ENCODE results near the gene ARRDC2.
A peak's percentile ranks its signal among the peaks of the same experiment; 100 is the strongest.
"Not testable (repeated sequence)": the region's sequence is repeated elsewhere in the genome, so short reads cannot be mapped to it uniquely, and the experiment has no call there.

The ARRDC2 gene

GRCh38 chr19:17993076-17993813 lies 14.7 kb upstream of the ARRDC2 start:
- no peak for DNase-seq

- DNase-seq = peak; percentile 58
Measured at GRCh38 chr19:17996826-17997316, 11.1 kb upstream of the ARRDC2 start.

DNA sequence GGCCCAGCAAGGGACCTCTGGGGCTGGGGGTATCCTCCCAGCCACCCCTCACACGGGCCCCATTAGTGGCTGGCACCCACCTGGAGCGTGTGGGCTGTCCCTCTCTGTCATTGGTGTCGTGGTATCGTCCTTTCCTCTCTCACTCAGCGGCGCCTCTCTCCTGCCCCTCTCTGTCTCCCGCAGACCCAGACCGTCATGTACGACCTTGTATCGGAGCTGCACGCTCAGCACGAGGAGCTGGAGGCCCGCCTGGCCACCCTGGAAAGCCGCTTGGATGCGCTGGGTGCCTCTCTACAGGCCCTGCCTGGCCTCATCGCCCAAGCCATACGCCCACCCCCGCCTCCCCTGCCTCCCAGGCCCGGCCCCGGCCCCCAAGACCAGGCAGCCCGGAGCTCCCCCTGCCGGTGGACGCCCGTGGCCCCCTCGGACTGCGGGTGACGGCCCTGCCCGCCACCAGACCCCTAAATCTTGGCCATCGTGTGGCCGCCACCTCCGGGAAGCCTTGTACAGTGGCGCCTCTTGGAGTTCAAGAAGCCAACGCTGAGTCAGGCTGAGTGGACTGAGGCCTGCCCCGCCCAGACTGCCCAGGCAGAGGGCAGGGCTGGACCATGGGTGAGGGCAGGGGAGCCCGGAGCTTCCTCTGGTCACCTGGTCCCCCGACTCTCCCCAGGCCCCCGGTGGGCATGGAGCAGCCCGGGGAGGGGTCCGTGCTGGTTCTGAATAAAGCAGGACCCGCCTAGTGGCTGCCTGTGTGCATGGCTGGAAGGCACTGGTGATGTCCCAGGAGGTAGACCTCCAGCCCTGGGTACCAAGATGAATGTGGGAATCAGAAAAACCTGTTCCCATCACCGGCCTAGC lies 9.8 kb upstream of the ARRDC2 start:
- no peak for DNase-seq

- DNase-seq = no peak
Measured at GRCh38 chr19:17998827-17999150, 9.2 kb upstream of the ARRDC2 start.

DNA sequence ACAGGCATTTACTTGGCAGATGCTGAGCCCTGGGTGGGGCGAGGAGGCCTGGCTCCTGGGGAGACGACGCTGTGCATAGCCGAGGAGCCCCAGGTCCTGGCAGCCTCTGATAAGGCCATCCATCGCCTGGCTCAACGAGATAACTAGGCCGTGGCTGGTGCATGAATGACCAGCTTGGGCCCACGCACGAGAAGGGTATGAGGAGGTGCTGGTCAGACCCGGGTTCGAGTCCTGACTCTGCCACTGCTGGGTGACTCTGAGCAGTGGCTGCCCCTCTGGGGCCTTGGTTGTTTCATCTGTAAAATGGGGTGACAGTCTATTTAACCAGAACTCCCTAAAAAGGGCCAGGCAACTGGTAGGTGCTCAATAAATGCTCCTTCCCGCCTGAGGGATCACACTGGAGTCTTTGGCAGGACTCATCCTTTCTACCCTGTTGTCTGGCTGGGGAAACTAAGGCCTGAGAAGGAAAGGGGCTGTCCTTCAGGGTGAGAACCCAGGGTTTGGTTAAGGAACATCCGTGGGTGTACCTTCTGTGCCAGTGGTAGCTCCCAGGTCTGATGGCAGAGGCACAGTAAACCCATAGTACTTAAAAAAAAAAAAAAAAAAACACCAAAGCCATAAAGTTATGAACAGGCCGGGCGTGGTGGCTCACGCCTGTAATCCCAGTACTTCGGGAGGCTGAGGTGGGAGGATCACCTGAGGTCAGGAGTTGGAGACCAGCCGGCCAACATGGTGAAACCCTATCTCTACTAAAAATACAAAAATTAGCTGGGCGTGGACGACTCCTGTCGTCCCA lies 8.1 kb upstream of the ARRDC2 start:
- DNase-seq = no peak

GRCh38 chr19:18000480-18000914 lies 7.5 kb upstream of the ARRDC2 start:
- DNase-seq = no peak

DNA sequence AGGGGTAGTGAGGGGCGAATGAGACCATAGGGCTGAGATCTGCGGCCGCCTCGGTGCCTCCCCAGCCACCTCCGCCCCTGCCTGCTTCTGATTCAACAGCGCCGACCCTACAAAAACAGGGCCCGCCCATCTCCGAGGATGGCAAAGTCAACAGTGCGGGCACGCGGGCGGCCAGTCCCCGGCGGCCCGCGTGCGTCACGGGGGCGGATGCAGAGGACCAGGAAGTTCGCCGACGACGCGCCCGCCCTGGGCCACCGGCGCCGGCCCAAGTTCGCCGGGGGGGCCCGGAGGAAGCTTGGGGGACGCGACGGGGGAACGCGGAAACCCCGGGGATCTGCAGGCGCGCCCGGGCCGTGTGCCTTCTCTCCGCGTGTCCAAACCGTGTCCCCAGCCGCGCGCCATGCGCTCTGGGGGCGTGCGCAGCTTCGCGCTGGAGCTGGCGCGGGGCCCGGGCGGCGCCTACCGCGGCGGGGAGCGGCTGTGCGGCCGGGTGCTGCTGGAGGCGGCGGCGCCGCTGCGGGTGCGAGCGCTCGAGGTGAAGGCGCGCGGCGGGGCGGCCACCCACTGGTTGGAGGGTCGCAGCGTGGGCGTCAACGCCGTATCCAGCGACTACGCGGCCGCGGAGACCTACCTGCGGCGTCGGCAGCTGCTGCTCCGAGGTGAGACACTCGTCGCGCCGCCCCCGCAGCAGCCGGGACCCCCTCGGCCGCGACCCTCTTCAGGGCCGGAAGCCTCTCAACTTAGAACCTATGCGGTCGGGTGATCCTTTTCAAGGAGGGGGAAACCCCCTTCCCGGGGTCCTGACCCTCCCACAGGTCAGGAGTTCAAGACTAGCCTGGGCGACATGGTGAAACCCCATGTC lies 6.8 kb upstream of the ARRDC2 start:
- DNase-seq = peak; percentile 70

- no peak for DNase-seq
Measured at GRCh38 chr19:18001777-18002345, 6.1 kb upstream of the ARRDC2 start.

- DNase-seq = no peak
Measured at GRCh38 chr19:18002347-18002850, 5.6 kb upstream of the ARRDC2 start.

GRCh38 chr19:18005750-18006149 lies 2.2 kb upstream of the ARRDC2 start:
- not testable (repeated sequence) for DNase-seq

GRCh38 chr19:18007044-18007916 lies 690 bp upstream of the ARRDC2 start:
- DNase-seq = peak; percentile 20

- DNase-seq = no peak
Measured at GRCh38 chr19:18008814-18009213, 844 bp downstream of the ARRDC2 start.

DNA sequence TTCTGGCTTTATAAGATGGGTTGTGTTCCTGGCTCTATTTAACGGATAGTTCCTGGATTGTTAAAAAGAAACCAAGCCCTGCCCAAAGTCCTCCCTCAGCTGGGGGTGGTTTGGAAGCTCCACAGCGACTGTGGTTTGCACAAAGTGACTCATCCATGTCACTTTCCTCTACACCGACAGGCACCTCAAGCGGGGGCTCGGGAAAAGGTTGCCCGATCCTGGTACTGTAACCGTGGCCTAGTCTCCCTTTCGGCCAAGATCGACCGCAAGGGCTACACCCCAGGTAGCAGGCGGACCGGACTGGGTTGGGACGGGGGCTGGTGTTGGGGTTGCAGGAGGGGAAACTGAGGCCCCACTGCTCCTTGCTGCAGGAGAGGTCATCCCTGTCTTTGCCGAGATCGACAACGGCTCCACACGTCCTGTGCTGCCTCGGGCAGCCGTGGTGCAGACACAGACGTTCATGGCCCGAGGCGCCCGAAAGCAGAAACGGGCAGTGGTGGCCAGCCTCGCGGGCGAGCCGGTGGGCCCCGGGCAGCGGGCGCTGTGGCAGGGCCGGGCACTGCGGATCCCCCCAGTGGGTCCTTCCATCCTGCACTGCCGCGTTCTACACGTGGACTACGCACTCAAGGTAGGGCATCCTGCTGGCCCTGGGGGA lies 1.6 kb downstream of the ARRDC2 start:
- no peak for DNase-seq

GRCh38 chr19:18010149-18010548 lies 2.2 kb downstream of the ARRDC2 start:
- no peak for DNase-seq

DNA sequence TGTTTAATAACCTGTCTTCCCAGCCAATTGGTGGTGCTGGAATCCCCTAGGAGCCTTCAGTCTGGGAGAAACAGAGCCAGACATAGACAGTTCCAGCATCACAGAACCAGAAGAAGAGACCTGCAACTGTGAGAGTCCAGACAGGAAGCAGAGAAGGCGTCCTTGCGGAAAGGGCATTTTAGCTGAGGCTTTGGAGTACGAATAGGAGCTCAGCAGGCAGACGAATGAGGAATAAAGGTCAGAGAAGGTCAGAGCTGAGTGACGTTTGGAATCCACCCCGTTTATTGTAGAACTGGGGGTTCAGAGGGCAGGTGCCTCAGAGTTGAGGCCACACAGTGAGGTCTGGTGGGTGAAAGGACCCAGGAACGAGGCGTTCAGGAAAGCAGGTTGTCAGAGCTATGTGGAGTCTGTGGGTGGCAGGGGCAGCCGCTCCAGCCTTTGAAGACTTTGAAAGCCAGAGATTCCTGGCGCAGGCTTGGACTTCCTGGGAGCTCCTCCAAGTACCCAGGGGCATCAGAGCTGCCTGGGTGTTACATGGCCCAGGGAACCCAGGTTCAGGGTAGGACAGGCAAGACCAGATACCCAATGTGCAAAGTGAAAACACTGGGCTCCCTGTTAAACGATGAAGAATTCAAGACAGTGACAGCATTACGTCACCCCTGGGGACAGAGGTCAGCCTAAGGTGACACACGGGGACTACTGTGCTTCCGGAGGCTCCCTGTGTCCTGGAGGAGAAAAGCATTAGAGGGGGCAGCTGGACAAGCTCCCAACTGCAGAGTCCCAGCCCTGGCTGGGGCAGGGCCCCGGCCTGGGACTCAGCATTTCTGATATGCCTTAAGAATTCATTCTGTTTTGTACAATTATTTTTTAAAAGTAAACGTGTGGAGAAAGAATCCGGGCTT lies 5.5 kb downstream of the ARRDC2 start:
- no peak for DNase-seq

- no peak for DNase-seq
Measured at GRCh38 chr19:18014197-18014596, 6.2 kb downstream of the ARRDC2 start.

GRCh38 chr19:18016209-18016910 lies 8.4 kb downstream of the ARRDC2 start:
- DNase-seq = no peak

Measured in SHP77 treated with DMSO at 0.1 percent for 48 hours (cell line).